GM18520 (cell line): ENCODE results near the gene SEPTIN2.
"Not testable (repeated sequence)": the region's sequence is repeated elsewhere in the genome, so short reads cannot be mapped to it uniquely, and the experiment has no call there.

Experiments
- ATAC-seq: cut with Tn5 transposase; IDR thresholded peaks from one replicate; pipeline ENCODE4 v1.9.1; 2021; ENCODE audit not compliant: unreplicated experiment

Gene SEPTIN2

GRCh38 chr2:241379481-241380480 is 64.1 kb downstream of the SEPTIN2 start:
- no peak for ATAC-seq

GRCh38 chr2:241381872-241382271 is 66.1 kb downstream of the SEPTIN2 start:
- no peak for ATAC-seq

DNA sequence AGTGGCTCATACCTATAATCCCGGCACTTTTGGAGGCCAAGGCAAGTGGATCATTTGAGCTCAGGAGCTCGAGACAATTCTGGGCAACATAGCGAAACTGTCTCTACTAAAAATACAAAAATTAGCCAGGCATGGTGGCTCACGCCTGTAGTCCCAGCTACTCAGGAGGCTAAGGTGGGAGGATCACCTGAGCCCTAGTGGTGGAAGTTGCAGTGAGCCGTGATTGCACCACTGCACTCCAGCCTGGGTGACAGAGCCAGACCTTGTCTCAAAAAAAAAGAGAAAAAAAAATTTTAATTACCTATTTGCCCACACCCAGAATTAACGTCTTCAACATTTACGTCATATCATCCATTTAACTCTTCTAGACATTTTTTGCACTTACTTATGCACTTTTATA is 69.7 kb downstream of the SEPTIN2 start:
- ATAC-seq, result not testable (repeated sequence)

GRCh38 chr2:241386519-241386918 is 70.8 kb downstream of the SEPTIN2 start:
- no peak for ATAC-seq

GRCh38 chr2:241389697-241390096 is 74.0 kb downstream of the SEPTIN2 start:
- ATAC-seq, result no peak

DNA sequence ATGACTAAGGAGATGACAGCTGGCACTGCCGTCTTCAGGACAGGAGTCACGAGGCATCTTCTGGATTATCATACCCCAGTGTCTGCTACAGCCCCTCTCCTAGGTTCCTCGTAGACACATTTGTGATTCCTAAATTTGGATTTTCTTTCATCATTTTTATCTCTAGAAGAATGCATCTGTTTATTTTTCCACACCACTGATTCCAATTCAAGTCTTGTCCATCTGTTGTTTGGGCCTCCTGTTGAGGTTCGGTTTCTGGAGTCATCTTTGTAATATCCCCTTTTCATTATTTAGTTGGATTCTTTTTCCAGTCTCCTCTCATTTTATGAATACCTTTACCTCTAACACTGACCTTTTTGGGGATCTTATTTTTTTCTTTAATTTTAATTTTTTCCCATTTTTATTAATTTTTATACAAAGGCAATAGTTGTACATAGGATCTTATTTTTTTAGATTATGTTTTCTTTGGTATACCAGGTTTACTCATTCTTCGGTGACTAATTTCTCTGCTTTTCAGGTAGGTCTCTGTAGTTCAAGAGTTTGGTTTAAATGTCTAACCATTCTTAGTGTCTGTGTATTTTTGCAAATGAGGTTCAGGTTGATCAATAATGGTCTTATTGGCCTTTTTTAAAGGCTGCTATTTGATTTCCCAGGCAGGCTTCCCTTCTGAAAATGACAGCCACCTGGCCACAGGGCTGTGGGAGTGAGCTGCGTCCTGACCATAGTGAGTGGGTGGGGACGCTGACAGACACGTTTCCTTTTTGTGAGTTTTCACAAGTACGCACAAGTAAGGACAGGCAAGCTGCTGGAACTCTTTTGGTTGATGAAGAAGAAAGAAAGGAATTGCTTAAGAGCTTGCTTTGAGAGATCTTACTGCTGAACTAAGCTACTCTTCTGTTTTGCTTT is 74.8 kb downstream of the SEPTIN2 start:
- ATAC-seq, result no peak

DNA sequence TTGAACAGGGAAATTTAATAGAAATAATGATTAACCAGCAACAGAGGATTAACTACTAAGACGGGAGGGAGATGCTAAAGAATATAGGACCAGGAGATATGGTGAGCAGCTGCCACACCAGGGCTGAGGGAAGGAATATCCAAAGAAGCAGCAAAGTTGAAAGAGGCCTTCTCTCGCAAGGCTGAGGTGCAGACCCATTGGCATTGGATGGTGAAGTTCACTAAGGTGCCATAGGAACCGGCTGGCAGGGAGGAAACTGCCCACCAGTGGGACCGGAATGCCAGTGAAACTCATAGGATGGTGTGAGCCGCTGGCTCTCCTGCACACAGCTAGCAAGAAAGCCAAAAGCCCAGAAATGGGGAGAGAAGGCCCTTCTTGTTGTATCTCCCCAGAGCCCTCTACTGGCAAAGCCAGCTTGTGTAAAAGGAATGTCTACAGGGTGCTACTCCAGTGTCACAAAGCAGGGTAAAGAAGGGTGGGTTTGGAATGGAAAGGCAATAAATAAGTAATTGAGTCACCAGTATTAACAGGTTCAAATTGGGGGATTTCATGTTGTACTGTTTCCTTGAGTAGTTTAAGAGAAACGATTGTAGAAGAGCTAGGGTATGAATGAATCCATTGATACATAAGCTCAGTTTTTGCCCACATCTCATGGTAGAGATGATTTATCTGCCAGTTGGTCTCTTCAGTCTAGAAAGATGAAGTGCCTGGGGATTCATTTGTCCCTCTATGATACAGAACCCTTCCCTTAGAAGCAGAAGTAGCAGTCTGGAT is 76.4 kb downstream of the SEPTIN2 start:
- ATAC-seq, result no peak

- ATAC-seq, result not testable (repeated sequence)
Observed at GRCh38 chr2:241392753-241393152, 77.0 kb downstream of the SEPTIN2 start.

- no peak for ATAC-seq
Observed at GRCh38 chr2:241393524-241394196, 77.9 kb downstream of the SEPTIN2 start.

DNA sequence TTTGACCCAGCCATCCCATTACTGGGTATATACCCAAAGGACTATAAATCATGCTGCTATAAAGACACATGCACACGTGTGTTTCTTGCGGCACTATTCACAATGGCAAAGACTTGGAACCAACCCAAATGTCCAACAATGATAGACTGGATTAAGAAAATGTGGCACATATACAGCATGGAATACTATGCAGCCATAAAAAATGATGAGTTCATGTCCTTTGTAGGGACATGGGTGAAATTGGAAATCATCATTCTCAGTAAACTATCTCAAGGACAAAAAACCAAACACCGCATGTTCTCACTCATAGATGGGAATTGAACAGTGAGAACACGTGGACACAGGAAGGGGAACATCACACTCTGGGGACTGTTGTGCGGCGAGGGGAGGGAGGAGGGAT is 81.1 kb downstream of the SEPTIN2 start:
- not testable (repeated sequence) for ATAC-seq

GRCh38 chr2:241399941-241400922 is 84.5 kb downstream of the SEPTIN2 start:
- no peak for ATAC-seq
